GM19328 (cell line): ENCODE data around the gene ZSCAN16.

Experiments used
- ATAC-seq: cut with Tn5 transposase; IDR thresholded peaks from one replicate; pipeline ENCODE4 v1.9.1; 2021; ENCODE audit warnings: mild to moderate bottlenecking, moderate library complexity; ENCODE audit not compliant: unreplicated experiment

The ZSCAN16 gene

GRCh38 chr6:28167926-28168325 is 43.5 kb downstream of the ZSCAN16 start:
- no peak for ATAC-seq

DNA sequence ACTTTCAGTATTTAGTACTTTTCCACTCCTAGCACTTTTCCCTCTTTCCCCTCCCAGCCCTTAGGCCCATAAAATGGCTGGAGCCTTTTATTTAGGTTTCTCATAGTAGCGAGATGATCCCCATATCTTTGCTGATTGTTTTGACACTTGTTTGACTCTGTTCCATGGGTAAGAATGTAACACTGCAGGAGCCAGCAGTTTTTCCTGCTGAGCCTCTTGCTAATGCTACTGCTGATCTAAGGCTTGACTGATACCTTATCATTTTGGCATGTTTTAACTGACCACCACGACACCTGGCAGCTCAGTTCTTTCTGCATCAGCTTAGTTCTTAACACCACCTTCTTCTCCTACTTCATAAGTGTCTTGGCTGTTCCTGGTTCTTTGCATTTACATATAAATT is 46.9 kb downstream of the ZSCAN16 start:
- no peak for ATAC-seq

- ATAC-seq = no peak
Measured at GRCh38 chr6:28172006-28172405, 47.6 kb downstream of the ZSCAN16 start.

DNA sequence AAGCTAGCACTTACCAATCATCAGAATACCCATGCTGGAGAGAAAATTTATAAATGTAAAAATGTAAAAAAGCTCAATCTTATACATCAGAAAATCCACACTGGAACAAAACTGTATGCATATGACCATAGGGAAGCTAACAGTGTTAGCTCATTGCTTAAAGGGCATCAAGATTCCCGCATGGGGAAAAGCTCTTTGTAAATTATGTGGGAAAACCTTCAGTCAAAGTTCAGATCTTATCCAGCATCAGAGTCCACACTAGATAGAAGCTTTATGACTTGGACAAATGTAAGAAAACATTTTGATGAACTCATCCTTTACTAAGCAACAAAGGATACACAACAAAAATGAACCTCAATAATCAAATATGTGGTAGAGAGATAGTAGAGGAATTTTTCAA is 52.0 kb downstream of the ZSCAN16 start:
- ATAC-seq = no peak
